Smooth muscle cell (in vitro differentiated cells): ENCODE measurements around the gene TRIO. TPM values are rescaled to one million over a fixed set of nuclear protein-coding genes. Genes with fewer than 3 reads are reported as not detected.

Experiments used
- DNase-seq: peaks from one replicate; lab custom pipeline; 2025; ENCODE audit not compliant: unreplicated experiment; lab: John Stamatoyannopoulos, UW
- H2AFZ ChIP-seq: fragments of 200-600 bp; sonication (generic); 2 replicates; pipeline ENCODE4 v1.6.0; 2016; ENCODE audit warnings: antibody characterized with exemption, low read depth, mild to moderate bottlenecking
- H3F3A ChIP-seq: fragments of 200-600 bp; sonication (generic); 2 replicates; pipeline ENCODE4 v1.6.0; 2017; ENCODE audit warnings: antibody characterized with exemption, low read depth
- H3K27ac ChIP-seq: fragments of 200-600 bp; sonication (generic); 2 replicates; pipeline ENCODE4 v1.5.1; 2016; ENCODE audit warnings: low read depth, mild to moderate bottlenecking
- H3K27me3 ChIP-seq: fragments of 200-600 bp; sonication (generic); 2 replicates; pipeline ENCODE4 v1.6.1; 2016; ENCODE audit warnings: low read depth, mild to moderate bottlenecking
- H3K36me3 ChIP-seq: fragments of 200-600 bp; sonication (generic); 2 replicates; pipeline ENCODE4 v1.5.1; 2016; ENCODE audit warnings: low read depth
- H3K4me1 ChIP-seq: fragments of 200-600 bp; sonication (generic); 2 replicates; pipeline ENCODE4 v1.5.1; 2016; ENCODE audit warnings: low read depth
- H3K4me2 ChIP-seq: fragments of 200-600 bp; sonication (generic); 2 replicates; pipeline ENCODE4 v1.6.0; 2016; ENCODE audit warnings: mild to moderate bottlenecking
- H3K4me3 ChIP-seq: fragments of 200-600 bp; sonication (generic); 2 replicates; pipeline ENCODE4 v1.5.1; 2016; ENCODE audit warnings: mild to moderate bottlenecking
- H3K79me2 ChIP-seq: fragments of 200-600 bp; sonication (generic); 2 replicates; pipeline ENCODE4 v1.6.0; 2016; ENCODE audit warnings: low read depth, mild to moderate bottlenecking
- H3K9ac ChIP-seq: fragments of 200-600 bp; sonication (generic); 2 replicates; pipeline ENCODE4 v1.6.0; 2016; ENCODE audit warnings: low read depth
- H3K9me3 ChIP-seq: fragments of 200-600 bp; sonication (generic); replicated peaks from 2 replicates; pipeline ENCODE4 v1.5.1; 2016; ENCODE audit warnings: low read depth
- H4K20me1 ChIP-seq: fragments of 200-600 bp; sonication (generic); 2 replicates; pipeline ENCODE4 v1.6.0; 2016; ENCODE audit warnings: low read depth
- CTCF ChIP-seq: fragments of 200-600 bp; sonication (generic); IDR thresholded peaks from 2 replicates; pipeline ENCODE4 v1.5.1; 2017; ENCODE audit warnings: borderline replicate concordance, mild to moderate bottlenecking, antibody characterized with exemption; ENCODE audit not compliant: insufficient read depth, poor library complexity, severe bottlenecking
- WGBS: methylation state at CpG from one replicate; pipeline ENCODE4 v1.1.7; 2016; ENCODE audit warnings: low lambda C conversion rate; 5-methylcytosine and 5-hydroxymethylcytosine counted together
- polyA plus RNA-seq: library from polyadenylated mRNA; unstranded; fragments of >200 nt; fragmentation: Nextera tagmentation; extraction: Ambion mirVana; gene quantifications from 2 replicates; pipeline ENCODE4 v1.2.1, GENCODE V29; 2016
- total RNA-seq: library from RNA; depleted of rRNA; stranded (reverse); fragments of >200 nt; gene quantifications from 2 replicates; pipeline ENCODE4 v1.2.3, GENCODE V29; 2014

Gene TRIO
- total and polyA plus RNA-seq, 2 experiments from 2014 or later: 10.2 to 118 TPM

GRCh38 chr5:14447958-14448911 lies 305.1 kb downstream of the TRIO start:
- Histone ChIP-seq H3K79me2 (peaks cover 4% of the 10 kb centered on the region), H2AFZ (no peak overlapping the region), H4K20me1 (peaks cover 42% of the 10 kb centered on the region), H3K9ac (peak overlapping the region; percentile 58), H3K4me2 (peak overlapping the region; percentile 30), H3K9me3 (no peaks in the 10 kb centered on the region), H3K27ac (peak overlapping the region; percentile 97), H3K4me3 (no peak overlapping the region), H3K36me3 (peaks cover 3% of the 10 kb centered on the region), H3K4me1 (peaks cover 36% of the 10 kb centered on the region), H3K27me3 (no peaks in the 10 kb centered on the region), H3F3A (peaks cover 35% of the 10 kb centered on the region)
- 83% methylated on average over 17 of the region's 17 CpGs for WGBS
- TF ChIP-seq CTCF: no peak
- DNase-seq: no peak

GRCh38 chr5:14449052-14449661 lies 306.0 kb downstream of the TRIO start:
- H3K9ac ChIP-seq: peak overlapping the region; percentile 82
- peak overlapping the region; percentile 97 for H3K27ac ChIP-seq
- H3K36me3 ChIP-seq: peaks cover 3% of the 10 kb centered on the region

GRCh38 chr5:14450018-14450524 lies 306.9 kb downstream of the TRIO start:
- H3K27ac ChIP-seq: peak overlapping the region; percentile 97
- H3K4me2 ChIP-seq: peak overlapping the region; percentile 69
- no peak overlapping the region for H2AFZ ChIP-seq
- no peak for TF ChIP-seq CTCF
- peaks cover 26% of the 10 kb centered on the region for H3F3A ChIP-seq
- H3K4me1 ChIP-seq: peaks cover 34% of the 10 kb centered on the region
- no peaks in the 10 kb centered on the region for H3K9me3 ChIP-seq
- peaks cover 46% of the 10 kb centered on the region for H4K20me1 ChIP-seq
- H3K9ac ChIP-seq: peak overlapping the region; percentile 82
- 45% methylated on average over 11 of the region's 11 CpGs for WGBS
- peaks cover 3% of the 10 kb centered on the region for H3K36me3 ChIP-seq
- peaks cover 7% of the 10 kb centered on the region for H3K79me2 ChIP-seq
- DNase-seq: no peak
- no peaks in the 10 kb centered on the region for H3K27me3 ChIP-seq
- no peak overlapping the region for H3K4me3 ChIP-seq

More at GRCh38 chr5:14449052-14449661, 306.0 kb downstream of the TRIO start:
- peaks cover 36% of the 10 kb centered on the region for H3K4me1 ChIP-seq
- no peaks in the 10 kb centered on the region for H3K9me3 ChIP-seq
- H3K79me2 ChIP-seq: peaks cover 7% of the 10 kb centered on the region
- no peak for TF ChIP-seq CTCF
- peaks cover 43% of the 10 kb centered on the region for H4K20me1 ChIP-seq
- no peak overlapping the region for H3K4me3 ChIP-seq
- no peaks in the 10 kb centered on the region for H3K27me3 ChIP-seq
- peaks cover 30% of the 10 kb centered on the region for H3F3A ChIP-seq
- DNase-seq: no peak
- H3K4me2 ChIP-seq: peak overlapping the region; percentile 69
- H2AFZ ChIP-seq: no peak overlapping the region
- WGBS: 32% methylated on average over 16 of the region's 16 CpGs
